22Rv1 (cell line): ENCODE measurements around the gene HLCS.

Experiments
- H3K27ac ChIP-seq: fragments of 450-650 bp; 2 replicates; pipeline ENCODE4 v1.5.1; 2017
- CTCF ChIP-seq: fragments of 450-650 bp; IDR thresholded peaks from 2 replicates; pipeline ENCODE4 v1.5.1; 2017; ENCODE audit warnings: mild to moderate bottlenecking
- ZFX ChIP-seq: fragments of 450-650 bp; IDR thresholded peaks from 2 replicates; pipeline ENCODE4 v1.6.1; 2017; ENCODE audit warnings: antibody characterized with exemption, borderline replicate concordance

The HLCS gene

GRCh38 chr21:36891692-36892091, 74.8 kb downstream of the HLCS start:
- TF ChIP-seq CTCF, result no peak
- TF ChIP-seq ZFX, result no peak
- no peak overlapping the region for H3K27ac ChIP-seq

DNA sequence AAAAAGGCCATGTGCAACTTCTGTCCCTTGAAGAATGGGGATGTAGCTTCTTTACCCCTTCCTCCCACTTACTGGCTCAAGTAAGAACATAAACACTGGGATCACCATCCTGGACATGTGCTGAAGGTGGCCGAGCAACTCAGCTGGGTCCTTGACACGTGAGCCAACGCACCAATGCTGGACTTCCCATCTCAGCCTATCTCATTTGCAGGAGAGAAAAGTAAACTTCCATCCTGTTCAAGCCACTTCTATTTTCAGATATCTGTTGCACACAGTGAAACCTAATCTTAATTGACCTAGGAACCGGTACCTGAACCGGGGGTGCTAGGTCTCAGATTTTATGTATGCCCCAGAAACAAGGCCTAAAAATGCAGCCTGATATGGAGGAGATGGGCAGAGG, 75.3 kb downstream of the HLCS start:
- no peak overlapping the region for H3K27ac ChIP-seq
- TF ChIP-seq ZFX (no peak), CTCF (no peak)

- no peak for TF ChIP-seq CTCF
- no peak for TF ChIP-seq ZFX
- H3K27ac ChIP-seq, result no peak overlapping the region
Observed at GRCh38 chr21:36890086-36890485, 76.4 kb downstream of the HLCS start.

GRCh38 chr21:36889401-36889800, 77.1 kb downstream of the HLCS start:
- no peak overlapping the region for H3K27ac ChIP-seq
- TF ChIP-seq CTCF (no peak), ZFX (no peak)

- TF ChIP-seq ZFX (no peak), CTCF (no peak)
- no peak overlapping the region for H3K27ac ChIP-seq
Observed at GRCh38 chr21:36888466-36888865, 78.0 kb downstream of the HLCS start.

DNA sequence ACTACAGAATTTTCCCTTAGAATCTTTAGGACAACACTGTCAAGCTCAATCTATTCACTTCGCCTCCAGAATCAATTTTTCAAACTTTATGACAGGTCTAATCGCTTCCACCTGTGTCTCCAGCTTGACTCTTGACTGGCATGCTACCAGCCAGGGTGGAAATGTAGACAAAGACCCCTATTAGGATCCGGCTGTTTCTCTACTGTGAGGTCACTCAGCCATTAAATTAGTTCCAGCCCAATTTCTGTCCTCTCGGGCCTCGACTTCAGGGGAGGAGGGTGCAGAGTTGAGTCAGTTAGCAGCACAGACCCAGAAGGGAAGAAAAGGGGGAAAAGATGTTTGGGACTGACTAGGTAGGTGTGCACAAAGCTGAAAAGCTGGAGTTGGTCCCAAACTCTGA, 78.5 kb downstream of the HLCS start:
- no peak for TF ChIP-seq ZFX
- TF ChIP-seq CTCF, result no peak
- H3K27ac ChIP-seq, result no peak overlapping the region

DNA sequence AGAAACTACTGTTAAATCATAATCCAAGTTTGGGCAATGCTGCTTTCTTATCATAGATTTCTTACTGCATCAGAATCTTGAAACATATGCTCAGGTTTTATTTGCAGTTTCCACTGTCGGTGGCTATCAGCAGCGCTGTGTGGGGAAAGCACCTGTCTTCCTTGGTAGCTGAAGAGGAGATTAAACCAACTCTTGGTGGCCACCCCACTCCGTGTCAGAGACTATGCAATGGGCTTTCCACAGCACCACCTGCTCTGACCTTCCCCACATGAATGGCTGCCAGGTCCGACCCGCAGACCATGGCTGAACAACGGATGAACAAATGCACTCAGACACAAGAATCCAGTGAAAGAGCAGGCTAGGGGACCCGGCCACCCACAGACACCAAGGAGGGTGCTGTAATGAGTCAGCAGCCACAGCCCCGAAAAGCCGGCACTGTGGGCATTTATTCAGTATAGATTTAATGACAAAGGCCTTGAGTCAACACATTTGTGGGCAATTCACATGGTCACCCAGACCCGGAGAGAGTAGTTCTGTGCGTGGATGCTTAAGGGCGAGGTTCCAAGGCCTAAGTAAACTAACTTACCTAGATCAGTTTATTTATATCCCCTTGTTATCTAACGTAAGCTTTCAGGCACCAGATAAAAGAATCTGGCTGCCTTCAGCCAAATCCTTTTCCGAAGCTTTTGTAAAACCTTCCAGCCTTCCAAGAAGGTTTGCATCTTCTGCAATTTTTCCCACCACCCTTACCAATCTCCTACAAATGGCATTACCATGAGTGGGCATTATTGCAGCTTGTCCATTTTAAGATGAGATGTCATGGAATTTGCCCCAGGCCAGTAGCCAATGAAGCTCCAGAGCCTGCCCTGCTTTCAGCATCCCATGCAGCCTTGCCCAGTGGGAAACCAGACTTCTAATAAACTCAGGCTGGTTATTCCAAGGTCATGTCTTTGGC, 82.7 kb downstream of the HLCS start:
- no peak overlapping the region for H3K27ac ChIP-seq
- TF ChIP-seq CTCF (no peak), ZFX (no peak)
